Upper lobe of left lung (tissue), 4 donors: ENCODE measurements around the gene ATP2B1.

Source experiments
- CTCF ChIP-seq, 6 experiments: fragments of 450-650 bp in 4 of 6; fragments of 200-600 bp in 2 of 6; sonication (generic) in 2 of 6; IDR thresholded peaks; one replicate each; pipeline ENCODE4 v1.5.1; 2016 to 2019; ENCODE audit warnings: antibody characterized with exemption in 6 of 6
- EP300 ChIP-seq, 4 donors: sonication (generic); formaldehyde crosslinking; IDR thresholded peaks; one replicate each; pipeline ENCODE4 v1.5.1; 2017; ENCODE audit warnings: antibody characterized with exemption in 4 of 4, control low read depth in 2 of 4
- POLR2A ChIP-seq, 4 donors: fragments of 450-650 bp; IDR thresholded peaks; one replicate each; pipeline ENCODE4 v1.5.1; 2016 to 2017; ENCODE audit warnings: antibody characterized with exemption in 4 of 4, mild to moderate bottlenecking in 2 of 4
- POLR2AphosphoS5 ChIP-seq, 2 donors: sonication (generic); formaldehyde crosslinking; IDR thresholded peaks; one replicate each; pipeline ENCODE4 v1.5.1; 2017; ENCODE audit warnings: antibody characterized with exemption in 2 of 2

- TF ChIP-seq CTCF (IDR thresholded peaks at IDR 0.05) = no peak
- TF ChIP-seq POLR2AphosphoS5 (IDR thresholded peaks at IDR 0.05) = peak in 1 of 2 donors; percentile 93
- TF ChIP-seq POLR2A (IDR thresholded peaks at IDR 0.05) = no peak
- TF ChIP-seq EP300 (IDR thresholded peaks at IDR 0.05) = peak in 2 of 4 donors; percentile 52 to 91
Observed at GRCh38 chr12:89756585-89757398, 48.2 kb upstream of the ATP2B1 start.
